C4-2B (cell line): ENCODE results near the gene LOXL3.

ENCODE experiments used
- ZFX ChIP-seq: fragments of 450-650 bp; IDR thresholded peaks from 2 replicates; pipeline ENCODE4 v1.6.1; 2017
- TF ChIP-seq, protein P1 (sequence below): fragments of 450-650 bp; conservative IDR thresholded peaks from 2 replicates; pipeline ENCODE4 v1.5.1; 2017; ENCODE audit warnings: mild to moderate bottlenecking

- TF ChIP-seq, protein P1, sequence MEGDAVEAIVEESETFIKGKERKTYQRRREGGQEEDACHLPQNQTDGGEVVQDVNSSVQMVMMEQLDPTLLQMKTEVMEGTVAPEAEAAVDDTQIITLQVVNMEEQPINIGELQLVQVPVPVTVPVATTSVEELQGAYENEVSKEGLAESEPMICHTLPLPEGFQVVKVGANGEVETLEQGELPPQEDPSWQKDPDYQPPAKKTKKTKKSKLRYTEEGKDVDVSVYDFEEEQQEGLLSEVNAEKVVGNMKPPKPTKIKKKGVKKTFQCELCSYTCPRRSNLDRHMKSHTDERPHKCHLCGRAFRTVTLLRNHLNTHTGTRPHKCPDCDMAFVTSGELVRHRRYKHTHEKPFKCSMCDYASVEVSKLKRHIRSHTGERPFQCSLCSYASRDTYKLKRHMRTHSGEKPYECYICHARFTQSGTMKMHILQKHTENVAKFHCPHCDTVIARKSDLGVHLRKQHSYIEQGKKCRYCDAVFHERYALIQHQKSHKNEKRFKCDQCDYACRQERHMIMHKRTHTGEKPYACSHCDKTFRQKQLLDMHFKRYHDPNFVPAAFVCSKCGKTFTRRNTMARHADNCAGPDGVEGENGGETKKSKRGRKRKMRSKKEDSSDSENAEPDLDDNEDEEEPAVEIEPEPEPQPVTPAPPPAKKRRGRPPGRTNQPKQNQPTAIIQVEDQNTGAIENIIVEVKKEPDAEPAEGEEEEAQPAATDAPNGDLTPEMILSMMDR = no peak
- no peak for TF ChIP-seq ZFX
Measured at GRCh38 chr2:74491648-74492544, 61.8 kb downstream of the LOXL3 start.
